ENCODE measurements around the gene WDR59. TPM values are rescaled to one million over a fixed set of nuclear protein-coding genes. Genes with fewer than 3 reads are reported as not detected.
"Not testable (repeated sequence)": the region's sequence is repeated elsewhere in the genome, so short reads cannot be mapped to it uniquely, and the experiment has no call there.

Gene WDR59
- total RNA-seq, 2 donors from 2014 or later = 28.8 to 36.8 TPM

- TF ChIP-seq, protein P1, sequence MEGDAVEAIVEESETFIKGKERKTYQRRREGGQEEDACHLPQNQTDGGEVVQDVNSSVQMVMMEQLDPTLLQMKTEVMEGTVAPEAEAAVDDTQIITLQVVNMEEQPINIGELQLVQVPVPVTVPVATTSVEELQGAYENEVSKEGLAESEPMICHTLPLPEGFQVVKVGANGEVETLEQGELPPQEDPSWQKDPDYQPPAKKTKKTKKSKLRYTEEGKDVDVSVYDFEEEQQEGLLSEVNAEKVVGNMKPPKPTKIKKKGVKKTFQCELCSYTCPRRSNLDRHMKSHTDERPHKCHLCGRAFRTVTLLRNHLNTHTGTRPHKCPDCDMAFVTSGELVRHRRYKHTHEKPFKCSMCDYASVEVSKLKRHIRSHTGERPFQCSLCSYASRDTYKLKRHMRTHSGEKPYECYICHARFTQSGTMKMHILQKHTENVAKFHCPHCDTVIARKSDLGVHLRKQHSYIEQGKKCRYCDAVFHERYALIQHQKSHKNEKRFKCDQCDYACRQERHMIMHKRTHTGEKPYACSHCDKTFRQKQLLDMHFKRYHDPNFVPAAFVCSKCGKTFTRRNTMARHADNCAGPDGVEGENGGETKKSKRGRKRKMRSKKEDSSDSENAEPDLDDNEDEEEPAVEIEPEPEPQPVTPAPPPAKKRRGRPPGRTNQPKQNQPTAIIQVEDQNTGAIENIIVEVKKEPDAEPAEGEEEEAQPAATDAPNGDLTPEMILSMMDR (IDR thresholded peaks at IDR 0.05) = no peak
- DNase-seq (ENCODE audit: low spot score) (no peak), ATAC-seq (ENCODE audit: insufficient number of reproducible peaks, low FRiP score, low read depth) (no peak)
- Histone ChIP-seq H3K27me3 (replicated peaks; ENCODE audit: insufficient read depth) (no peaks in the 10 kb centered on the region), H3K36me3 (no peaks in the 10 kb centered on the region), H3K4me1 (ENCODE audit: control insufficient read depth in 1 of 2, low read depth in 2 of 2) (no peaks in the 10 kb centered on the region), H3K27ac (no peak overlapping the region), H3K4me3 (no peak overlapping the region), H3K9me3 (no peaks in the 10 kb centered on the region)
Observed at GRCh38 chr16:74991268-74991592, 6.3 kb upstream of the WDR59 start.

GRCh38 chr16:74990832-74991231, 5.9 kb upstream of the WDR59 start:
- H3K4me3 ChIP-seq = no peak overlapping the region
- no peaks in the 10 kb centered on the region for H3K4me1 ChIP-seq (ENCODE audit: control insufficient read depth in 1 of 2, low read depth in 2 of 2)
- TF ChIP-seq, protein P1 (IDR thresholded peaks at IDR 0.05) = no peak
- H3K36me3 ChIP-seq = no peaks in the 10 kb centered on the region
- H3K27me3 ChIP-seq (replicated peaks; ENCODE audit: insufficient read depth) = no peaks in the 10 kb centered on the region
- DNase-seq (ENCODE audit: low spot score) (no peak), ATAC-seq (ENCODE audit: insufficient number of reproducible peaks, low FRiP score, low read depth) (no peak)
- H3K9me3 ChIP-seq = no peaks in the 10 kb centered on the region
- no peak overlapping the region for H3K27ac ChIP-seq

- DNase-seq (ENCODE audit: low spot score); H3K4me3 ChIP-seq; H3K36me3 ChIP-seq; H3K27me3 ChIP-seq (replicated peaks; ENCODE audit: insufficient read depth); H3K27ac ChIP-seq; H3K4me1 ChIP-seq (ENCODE audit: control insufficient read depth in 1 of 2, low read depth in 2 of 2); H3K9me3 ChIP-seq; ATAC-seq (ENCODE audit: insufficient number of reproducible peaks, low FRiP score, low read depth): not testable (repeated sequence)
Observed at GRCh38 chr16:74989864-74990263, 4.9 kb upstream of the WDR59 start.

GRCh38 chr16:74987027-74987681, 2.2 kb upstream of the WDR59 start:
- Histone ChIP-seq H3K27ac (no peak overlapping the region), H3K27me3 (replicated peaks; ENCODE audit: insufficient read depth) (no peaks in the 10 kb centered on the region), H3K4me3 (no peak overlapping the region), H3K9me3 (no peaks in the 10 kb centered on the region), H3K4me1 (ENCODE audit: control insufficient read depth in 1 of 2, low read depth in 2 of 2) (peaks cover 6 to 21% of the 10 kb centered on the region in 2 donors), H3K36me3 (no peaks in the 10 kb centered on the region)
- TF ChIP-seq, protein P1 (IDR thresholded peaks at IDR 0.05) = no peak
- DNase-seq (ENCODE audit: low spot score) = no peak
- ATAC-seq (ENCODE audit: insufficient number of reproducible peaks, low FRiP score, low read depth) = no peak

GRCh38 chr16:74984194-74984528, 762 bp downstream of the WDR59 start:
- no peak for ATAC-seq (ENCODE audit: insufficient number of reproducible peaks, low FRiP score, low read depth)
- no peak for DNase-seq (ENCODE audit: low spot score)
- TF ChIP-seq, protein P1 (IDR thresholded peaks at IDR 0.05) = no peak
- Histone ChIP-seq H3K36me3 (no peaks in the 10 kb centered on the region), H3K27ac (peak overlapping the region in 1 of 2 donors; percentile 50), H3K4me1 (ENCODE audit: control insufficient read depth in 1 of 2, low read depth in 2 of 2) (peaks cover 6 to 21% of the 10 kb centered on the region in 2 donors), H3K27me3 (replicated peaks; ENCODE audit: insufficient read depth) (no peaks in the 10 kb centered on the region), H3K4me3 (peak overlapping the region; percentile 100), H3K9me3 (no peaks in the 10 kb centered on the region)

DNA sequence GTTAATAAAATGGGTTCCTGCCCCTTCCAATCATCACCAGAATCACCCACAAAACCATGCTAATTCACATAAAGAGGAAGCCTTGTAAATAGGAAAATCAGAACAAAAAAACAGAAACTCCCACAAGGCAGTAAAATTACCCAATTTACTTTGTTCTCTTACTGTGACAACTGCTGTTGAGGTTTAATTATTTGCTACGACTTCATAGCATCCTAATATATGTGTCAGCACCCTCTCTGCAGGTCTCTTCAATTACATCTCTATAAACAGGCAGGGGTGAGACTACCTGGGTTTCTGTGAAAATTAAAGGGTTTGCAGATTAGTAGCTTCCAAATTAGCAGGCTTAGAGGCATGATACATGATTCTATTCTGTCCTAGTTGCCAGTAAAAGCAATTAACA, 2.7 kb downstream of the WDR59 start:
- H3K4me3 ChIP-seq = no peak overlapping the region
- ATAC-seq (ENCODE audit: insufficient number of reproducible peaks, low FRiP score, low read depth) = no peak
- DNase-seq (ENCODE audit: low spot score) = no peak
- TF ChIP-seq, protein P1 (IDR thresholded peaks at IDR 0.05) = no peak
- H3K9me3 ChIP-seq = no peaks in the 10 kb centered on the region
- no peaks in the 10 kb centered on the region for H3K27me3 ChIP-seq (replicated peaks; ENCODE audit: insufficient read depth)
- H3K36me3 ChIP-seq = no peaks in the 10 kb centered on the region
- H3K4me1 ChIP-seq (ENCODE audit: control insufficient read depth in 1 of 2, low read depth in 2 of 2) = peaks cover 6 to 21% of the 10 kb centered on the region in 2 donors
- H3K27ac ChIP-seq = no peak overlapping the region
